Measurements from ENCODE around the gene TNRC6C. TPM values are rescaled to one million over a fixed set of nuclear protein-coding genes. Genes with fewer than 3 reads are reported as not detected.
"Not testable (repeated sequence)": the region's sequence is repeated elsewhere in the genome, so short reads cannot be mapped to it uniquely, and the experiment has no call there.

Gene TNRC6C
- total RNA-seq, 1 experiment from 2014 or later = 3.2 TPM

DNA sequence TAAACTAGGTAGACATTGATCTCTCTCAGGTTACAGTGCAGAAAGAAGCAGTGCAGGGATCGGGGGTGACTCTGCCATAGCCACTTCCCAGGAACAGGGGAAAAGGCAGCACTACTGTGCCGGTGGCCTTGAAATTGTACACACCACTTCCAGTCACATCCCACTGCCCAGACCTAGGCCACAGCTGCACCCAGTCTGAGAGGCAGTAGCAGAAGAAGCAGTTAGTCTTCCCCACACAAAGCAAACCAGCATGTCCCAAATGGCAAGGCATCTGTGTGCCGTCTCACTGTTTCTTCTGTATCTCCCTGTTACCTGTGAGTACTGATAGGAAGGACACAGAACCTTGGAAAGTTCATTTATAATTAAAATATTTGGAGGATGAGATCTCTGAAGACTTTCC is 123.0 kb downstream of the TNRC6C start:
- no peak for DNase-seq (ENCODE audit: low spot score)

DNA sequence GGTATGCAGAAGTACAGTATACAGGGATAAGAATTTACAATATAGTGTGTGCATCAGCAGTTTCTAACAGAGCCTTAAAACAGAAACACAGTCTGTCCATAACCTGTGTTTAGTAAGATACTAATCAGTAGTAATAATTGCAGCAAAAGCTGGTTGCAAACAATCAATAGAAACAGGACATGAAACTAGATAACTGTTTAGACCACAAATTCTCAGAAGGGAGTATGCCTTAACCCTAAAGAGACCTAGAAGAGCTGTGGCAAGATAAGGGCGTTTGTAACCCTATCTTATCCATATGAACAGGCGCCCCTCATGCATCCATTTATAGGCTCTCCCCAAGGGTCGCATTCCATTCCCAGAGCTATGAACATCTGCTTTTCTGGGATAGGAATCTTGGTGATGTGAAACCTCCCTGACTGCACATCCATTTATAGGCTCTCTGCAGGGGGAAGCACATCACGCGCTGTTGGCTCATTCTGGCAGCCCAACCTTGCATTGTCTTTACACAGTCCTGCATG is 123.9 kb downstream of the TNRC6C start:
- not testable (repeated sequence) for DNase-seq (ENCODE audit: low spot score)

DNA sequence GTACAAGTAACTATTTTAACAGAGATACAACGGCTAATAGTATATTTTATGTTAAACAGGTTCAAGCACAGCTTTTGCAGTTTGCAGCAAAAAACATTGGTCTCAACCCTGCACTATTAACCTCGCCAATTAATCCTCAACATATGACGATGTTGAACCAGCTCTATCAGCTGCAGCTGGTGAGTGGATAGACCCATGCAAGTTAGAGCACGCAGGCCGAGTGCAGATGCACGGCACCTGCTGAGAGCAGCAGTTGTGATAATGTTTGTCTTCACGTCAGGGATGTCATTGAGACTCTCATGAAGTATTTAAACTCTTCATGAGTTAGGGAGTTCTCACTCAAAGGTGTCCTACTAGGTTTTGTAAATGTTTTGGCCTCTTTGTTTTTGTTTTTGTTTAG is 124.5 kb downstream of the TNRC6C start:
- DNase-seq (ENCODE audit: low spot score) = no peak

DNA sequence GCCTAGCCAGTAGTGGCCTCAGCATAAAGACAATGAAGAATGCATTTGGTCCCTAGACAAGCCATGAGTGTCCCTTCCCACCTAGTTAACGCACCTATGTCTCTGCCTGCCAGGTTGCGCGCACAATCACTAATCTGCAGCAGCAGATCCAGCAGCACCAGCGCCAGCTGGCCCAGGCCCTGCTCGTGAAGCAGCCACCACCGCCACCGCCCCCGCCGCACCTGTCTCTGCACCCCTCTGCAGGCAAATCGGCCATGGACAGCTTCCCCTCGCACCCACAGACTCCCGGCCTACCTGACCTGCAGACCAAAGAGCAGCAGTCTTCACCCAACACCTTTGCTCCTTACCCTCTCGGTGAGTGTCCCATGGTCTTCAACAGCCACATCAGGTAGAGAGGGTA is 128.2 kb downstream of the TNRC6C start:
- no peak for DNase-seq (ENCODE audit: low spot score)

DNA sequence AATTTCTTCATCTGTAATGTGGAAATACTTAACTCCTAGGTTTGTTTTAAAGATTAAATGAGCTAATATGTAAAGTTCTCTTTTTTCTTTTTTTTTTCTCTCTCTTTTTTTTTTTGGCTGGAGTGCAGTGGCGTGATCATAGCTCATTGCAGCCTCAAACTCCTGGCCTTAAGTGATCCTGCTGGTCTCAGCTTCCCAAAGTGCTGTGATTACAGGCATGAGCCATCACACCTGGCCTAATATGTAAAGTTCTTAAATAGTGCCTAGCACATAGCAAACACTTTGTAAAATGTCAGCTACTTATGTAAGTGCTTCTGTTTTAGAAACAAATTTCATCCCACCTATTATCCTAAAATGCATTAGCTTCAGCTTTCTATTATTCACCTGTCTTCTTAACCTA is 130.0 kb downstream of the TNRC6C start:
- no peak for DNase-seq (ENCODE audit: low spot score)

DNA sequence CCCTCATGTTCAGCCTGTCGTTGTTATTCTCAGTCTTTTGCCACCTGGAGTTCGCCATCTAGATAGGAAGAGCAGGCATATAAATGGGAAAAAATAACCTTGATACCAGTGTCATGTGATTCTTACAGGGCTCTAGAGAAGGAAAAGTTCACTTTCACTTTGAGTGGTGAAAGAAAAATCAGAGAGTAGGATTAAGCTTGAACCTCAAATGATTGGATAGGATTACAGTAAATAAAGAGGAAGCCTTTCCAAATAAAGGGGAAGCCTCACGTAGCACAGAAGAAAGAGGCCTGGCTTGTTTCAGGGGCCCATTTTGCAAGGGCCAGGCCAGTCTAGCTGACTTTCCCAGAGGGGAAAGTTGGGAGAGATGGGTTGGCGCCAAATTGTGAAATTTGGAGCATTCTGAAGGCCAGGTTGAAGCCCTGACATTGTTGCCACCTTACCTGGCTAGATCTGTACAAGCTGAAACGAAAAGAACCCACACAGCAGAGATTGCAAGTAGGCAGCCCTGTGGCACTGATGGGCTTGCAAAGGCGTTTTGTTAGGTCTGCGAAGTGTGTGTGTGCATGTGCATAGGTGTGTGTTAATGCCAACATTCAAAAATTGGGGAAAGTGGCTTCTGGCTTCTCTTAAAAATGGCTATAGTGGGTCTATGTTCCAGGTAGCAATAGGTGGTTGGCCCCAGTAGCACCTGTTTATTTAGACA is 131.2 kb downstream of the TNRC6C start:
- no peak for DNase-seq (ENCODE audit: low spot score)

DNA sequence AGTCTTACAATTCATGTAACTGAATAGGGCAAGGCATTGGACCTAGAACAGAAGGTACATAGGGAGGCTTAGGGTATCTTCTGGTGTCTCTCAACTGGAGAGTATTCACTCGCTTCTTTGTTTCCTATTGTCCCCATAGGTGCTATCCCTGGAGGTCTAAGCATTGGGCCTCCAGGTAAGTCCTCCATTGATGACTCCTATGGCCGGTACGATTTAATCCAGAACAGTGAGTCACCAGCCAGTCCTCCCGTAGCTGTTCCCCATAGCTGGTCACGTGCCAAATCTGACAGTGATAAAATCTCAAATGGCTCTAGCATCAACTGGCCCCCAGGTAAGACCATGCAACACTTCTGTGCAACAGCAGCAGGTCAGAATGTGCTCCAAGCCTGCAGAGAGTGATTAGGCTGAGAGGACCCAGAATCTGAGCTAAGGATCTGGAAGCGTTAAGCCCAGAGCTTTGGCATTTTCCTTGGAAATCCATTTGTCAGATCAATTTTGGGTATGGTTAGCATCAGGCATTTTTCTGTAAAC is 134.4 kb downstream of the TNRC6C start:
- no peak for DNase-seq (ENCODE audit: low spot score)

DNA sequence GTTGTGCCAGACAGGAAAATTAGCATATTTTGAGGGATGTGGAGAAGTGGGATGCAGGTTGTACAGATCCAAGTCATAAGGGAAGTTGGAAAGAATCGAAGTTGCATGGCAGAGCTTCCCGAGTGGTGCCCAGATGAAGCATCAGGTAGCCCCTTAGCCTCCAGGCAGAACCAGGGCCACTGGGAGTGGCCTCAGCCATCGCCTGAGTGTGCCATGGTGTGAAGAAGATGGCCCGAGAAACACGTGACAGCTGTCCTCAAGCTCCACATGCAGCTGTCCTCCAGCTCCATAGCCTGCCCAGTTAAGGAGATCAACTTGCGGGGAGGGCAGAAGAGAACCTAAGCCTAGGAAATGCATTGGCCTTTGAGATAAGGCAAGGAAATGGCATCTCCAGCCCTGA is 136.5 kb downstream of the TNRC6C start:
- DNase-seq (ENCODE audit: low spot score) = no peak

DNA sequence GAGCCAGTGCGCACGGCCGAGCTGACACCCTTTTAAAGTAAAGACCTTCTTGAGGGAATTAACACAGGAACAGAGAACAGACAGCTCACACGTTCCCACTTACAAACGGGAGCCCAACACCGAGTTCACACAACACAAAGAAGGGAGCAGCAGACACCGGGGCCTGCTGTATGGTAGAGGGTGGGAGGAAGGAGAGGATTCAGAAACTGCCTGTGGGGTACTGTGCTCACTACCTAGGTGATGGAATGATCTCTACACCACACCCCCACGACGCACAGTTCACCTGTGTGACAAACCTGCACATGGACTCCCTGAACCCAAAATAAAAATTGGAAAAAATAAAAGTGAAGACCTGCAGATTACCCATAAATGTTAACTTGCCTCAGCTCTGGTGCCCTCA is 137.6 kb downstream of the TNRC6C start:
- DNase-seq (ENCODE audit: low spot score) = no peak

DNA sequence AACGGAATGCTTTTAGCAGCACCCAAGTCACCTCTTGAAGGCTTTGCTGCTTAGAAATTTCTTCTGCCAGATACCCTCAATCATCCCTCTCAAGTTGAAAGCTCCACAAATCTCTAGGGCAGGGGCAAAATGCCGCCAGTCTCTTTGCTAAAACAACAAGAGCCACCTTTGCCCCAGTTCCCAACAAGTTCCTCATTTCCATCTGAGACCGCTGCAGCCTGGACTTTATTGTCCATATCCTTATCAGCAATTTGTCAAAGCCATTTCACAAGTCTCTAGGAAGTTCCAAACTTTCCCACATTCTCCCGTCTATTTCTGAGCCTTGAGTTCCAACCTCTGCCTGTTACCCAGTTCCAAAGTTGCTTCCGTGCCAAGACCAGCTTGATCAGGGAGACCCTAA is 142.6 kb downstream of the TNRC6C start:
- no peak for DNase-seq (ENCODE audit: low spot score)

DNA sequence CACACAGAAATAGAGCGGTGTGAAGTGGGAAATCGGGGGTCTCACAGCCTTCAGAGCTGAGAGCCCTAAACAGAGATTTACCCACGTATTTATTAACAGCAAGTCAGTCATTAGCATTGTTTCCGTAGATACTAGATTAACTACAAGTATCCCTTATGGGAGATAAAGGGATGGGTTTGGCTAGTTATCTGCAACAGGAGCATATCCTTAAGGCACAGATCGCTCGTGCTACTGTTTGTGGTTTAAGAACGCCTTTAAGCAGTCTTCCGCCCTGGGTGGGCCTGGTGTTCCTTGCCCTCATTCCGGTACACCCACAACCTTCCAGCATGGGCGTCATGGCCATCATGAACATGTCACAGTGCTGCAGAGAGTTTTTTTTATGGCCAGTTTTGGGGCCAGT is 143.0 kb downstream of the TNRC6C start:
- DNase-seq (ENCODE audit: low spot score) = no peak

DNA sequence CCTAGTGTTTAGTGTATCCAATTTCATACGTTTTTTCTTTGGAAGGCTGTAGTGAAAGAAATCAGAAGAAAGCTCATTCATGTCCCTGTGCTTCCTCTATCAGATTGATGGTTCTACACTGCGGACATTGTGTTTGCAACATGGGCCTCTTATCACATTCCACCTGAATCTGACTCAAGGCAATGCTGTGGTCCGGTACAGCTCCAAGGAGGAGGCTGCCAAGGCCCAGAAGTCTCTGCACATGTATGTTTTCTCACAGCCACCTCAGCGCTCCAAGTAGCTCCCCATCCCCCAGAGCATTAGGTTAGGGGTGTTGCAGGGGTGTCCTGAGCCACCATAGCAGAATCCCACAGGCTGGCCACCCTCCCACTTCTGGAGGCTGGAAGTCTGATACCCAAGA is 144.8 kb downstream of the TNRC6C start:
- DNase-seq (ENCODE audit: low spot score) = no peak

DNA sequence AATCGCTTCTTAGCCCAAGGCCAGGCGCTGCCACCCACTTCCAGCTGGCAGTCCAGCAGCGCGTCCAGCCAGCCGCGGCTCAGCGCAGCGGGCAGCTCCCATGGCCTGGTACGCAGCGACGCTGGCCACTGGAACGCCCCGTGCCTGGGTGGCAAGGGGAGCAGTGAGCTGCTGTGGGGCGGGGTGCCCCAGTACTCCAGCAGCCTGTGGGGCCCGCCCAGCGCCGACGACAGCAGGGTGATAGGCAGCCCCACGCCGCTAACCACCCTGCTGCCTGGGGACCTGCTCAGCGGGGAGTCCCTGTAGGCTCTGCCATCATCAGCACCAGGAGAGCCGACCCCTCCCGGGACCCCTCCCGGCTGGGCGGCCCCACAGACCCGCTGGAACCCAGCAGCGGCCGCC is 146.0 kb downstream of the TNRC6C start:
- DNase-seq (ENCODE audit: low spot score) = no peak

DNA sequence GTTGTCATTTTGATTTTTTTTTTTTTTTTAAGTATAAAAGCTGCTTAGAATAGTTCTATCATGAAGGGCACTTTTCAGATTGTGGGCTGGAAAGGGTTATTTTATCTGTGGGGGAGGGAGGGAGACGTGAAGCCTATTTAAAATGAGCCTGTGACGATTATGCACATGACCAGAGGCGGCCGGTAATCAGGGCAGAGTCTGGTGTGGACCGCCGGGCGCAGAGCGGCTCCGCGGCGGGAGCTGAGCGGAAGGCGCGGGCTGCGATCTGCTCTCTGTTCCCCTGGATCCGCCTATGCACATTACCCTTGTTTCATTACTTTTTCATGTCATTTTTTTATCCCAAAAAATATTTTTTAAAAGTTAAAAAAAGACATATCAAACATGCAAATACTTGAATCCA is 146.6 kb downstream of the TNRC6C start:
- DNase-seq (ENCODE audit: low spot score) = no peak

DNA sequence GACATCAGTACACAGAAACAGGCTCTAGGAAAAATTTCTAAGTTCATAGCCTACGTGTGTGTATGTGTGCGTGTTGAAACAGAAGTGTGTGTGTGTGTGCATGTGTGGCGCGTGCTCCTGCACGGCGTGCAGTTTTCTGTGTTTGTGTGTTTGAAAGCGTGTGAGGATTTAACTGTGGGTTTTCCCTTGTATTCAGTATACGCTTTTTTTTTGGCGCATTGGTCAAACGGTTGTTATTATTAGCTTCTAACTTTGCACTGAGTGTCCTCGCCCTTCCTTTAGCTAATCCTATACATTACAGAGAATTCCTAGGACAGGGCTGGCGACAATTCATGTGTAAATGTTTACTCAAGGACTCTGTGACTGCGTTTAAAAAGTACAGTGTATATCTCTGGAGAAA is 147.0 kb downstream of the TNRC6C start:
- no peak for DNase-seq (ENCODE audit: low spot score)

DNA sequence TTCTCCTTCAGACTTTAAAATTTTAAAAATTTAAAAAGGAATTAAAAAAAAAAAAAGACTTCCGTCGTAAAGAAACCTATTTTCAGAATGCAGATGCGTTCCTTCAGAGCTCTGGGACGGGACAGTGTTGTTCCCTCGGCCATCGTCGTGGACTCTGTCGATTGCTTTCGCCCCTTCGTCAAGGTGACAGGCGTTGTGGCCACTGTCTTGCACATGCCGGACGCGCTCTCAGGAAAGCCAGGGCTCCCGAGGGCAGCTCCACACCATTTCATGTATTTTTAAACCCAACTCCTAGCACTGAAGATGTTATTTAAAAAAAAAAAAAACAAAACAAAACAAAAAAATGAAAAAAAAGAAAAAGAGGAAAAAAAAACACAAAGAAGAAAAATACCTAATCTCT is 147.7 kb downstream of the TNRC6C start:
- DNase-seq (ENCODE audit: low spot score) = no peak

DNA sequence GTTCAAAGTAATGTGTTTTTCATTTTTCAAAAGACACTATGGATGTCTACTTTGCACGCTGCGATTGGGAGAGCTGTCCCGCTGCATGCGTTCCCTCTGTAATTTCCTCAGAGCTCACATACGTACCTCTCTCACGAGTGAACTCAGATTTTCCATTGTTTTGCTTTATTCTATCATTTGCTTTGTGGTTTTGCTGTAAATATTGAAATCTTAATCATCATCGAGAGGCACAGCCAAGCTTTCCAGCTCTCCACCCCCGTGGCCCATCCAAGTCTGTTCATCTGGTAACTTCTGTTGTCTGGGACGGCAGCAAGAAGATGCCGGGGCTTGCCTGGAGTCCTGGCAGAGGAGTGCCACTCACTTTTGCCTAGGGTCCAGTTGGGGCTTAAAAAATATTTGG is 149.0 kb downstream of the TNRC6C start:
- no peak for DNase-seq (ENCODE audit: low spot score)

DNA sequence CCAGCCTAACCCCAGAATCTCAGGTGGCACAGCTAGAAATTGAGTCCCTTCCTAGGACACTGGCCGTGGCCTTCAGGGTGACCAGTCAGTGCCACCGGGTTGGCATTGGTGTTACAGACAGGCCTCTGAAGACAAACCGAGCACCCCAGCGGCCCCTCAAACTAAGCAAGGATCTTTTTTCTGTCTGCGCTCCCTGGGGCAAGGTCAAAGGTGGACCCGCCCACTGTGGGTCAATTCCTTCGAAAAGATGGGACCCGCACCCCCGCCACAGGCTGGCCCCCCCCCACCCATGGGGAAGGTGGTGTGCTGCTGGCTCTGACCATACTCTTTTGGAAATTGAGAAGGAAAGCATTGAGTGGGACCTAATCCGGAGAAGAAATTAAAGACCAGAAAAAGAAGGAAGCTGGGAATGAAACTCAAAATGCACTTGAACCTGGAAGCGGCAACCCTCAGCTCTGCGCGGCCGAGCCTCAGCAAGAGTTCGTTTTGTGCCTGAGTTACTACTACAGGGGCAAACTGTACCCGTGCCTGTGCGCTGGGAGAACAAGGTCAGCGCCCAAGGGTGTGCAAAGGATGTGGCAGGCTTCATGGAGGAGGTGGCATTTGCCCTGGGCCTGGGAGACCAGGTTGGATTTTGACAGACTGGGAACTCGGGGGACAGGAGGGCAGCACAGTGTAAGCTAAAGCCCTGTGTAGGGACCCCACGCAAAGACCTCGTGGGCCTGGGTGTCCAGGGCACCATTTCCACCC is 149.6 kb downstream of the TNRC6C start:
- DNase-seq (ENCODE audit: low spot score) = no peak

DNA sequence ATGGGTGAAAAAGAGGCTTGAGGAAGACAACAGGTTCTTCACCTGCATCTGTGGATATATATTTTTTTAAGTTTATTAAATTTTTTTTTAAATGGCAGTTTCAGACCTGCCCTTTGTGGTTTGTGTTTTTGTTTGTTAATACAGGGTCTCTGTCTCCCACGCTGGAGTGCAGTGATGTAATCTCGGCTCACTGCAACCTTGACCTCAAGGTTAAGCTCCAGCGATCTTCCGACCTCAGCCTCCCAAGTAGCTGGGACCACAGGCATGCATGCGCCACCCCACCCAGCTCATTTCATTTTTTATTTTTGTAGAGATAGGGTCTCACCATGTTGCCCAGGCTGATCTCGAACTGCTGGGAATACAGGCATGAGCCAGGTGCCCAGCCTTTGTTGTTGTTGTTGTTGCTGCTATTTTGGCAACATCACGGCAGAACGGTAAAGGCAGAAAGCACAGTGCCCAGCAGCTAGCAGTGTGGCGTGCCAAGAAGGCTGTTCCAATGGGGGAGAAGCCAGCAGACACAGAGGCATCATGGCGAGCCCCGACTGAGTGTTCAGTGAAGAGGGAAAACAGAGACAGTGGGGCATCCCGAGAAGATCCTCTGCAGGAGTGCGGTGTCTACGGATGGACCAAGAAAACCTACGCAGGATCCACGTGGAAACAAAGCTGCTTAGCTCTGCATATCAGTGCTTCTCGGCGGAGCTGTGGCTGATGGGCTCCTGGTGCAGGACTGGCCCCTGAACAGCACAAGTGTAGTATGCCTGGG is 150.4 kb downstream of the TNRC6C start:
- no peak for DNase-seq (ENCODE audit: low spot score)

DNA sequence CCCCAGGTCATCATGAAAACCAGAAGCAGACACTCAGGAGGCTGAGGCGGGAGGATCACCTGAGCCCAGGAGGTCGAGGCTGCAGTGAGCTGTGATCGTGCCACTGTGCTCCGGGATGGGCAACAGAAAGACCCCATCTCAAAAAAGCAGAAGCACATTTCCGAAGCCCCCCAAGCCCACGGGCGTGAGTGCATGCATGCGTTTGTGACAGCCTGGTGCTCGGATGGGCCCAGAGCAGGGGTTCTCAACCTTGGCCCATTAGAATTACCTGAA is 150.9 kb downstream of the TNRC6C start:
- no peak for DNase-seq (ENCODE audit: low spot score)

DNA sequence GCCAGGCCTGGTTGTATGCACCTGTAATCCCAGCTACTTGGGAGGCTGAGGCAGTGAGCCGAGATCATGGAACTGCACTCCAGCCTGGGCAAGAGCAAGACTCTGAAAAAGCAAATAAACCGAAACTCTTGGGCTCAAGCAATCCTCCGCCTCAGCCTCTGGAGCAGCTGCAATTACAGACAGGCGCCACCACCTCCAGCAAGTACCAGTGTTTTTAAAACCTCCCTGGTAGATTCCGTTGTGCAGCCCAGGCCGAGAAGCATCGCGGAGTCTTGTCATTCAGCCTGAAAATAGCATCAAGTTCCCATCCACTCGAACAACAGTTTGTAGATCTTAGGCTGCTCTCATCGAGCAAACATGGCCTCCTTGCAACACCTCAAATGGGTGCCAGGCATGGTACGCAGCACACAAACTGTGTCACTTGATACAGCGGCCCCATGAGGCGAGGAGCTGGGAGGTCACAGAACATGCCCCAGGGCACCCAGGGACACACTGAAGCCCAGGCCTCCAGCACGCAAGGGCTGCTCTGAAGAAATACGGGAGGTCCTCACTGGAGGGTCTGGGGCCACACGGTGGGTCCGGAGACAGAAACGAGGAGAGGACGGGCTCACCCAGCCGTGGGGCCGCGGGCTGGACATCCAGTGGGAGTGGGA is 152.0 kb downstream of the TNRC6C start:
- DNase-seq (ENCODE audit: low spot score) = no peak

All from A172 (cell line).